Raji (cell line): ENCODE data around the gene AQP7.

Experiments
- POLR2A ChIP-seq: IDR thresholded peaks from 2 replicates; pipeline ENCODE4 v1.6.1; 2011; ENCODE audit warnings: low read depth, low read length, control low read depth; ENCODE audit not compliant: insufficient read depth

AQP7 gene

DNA sequence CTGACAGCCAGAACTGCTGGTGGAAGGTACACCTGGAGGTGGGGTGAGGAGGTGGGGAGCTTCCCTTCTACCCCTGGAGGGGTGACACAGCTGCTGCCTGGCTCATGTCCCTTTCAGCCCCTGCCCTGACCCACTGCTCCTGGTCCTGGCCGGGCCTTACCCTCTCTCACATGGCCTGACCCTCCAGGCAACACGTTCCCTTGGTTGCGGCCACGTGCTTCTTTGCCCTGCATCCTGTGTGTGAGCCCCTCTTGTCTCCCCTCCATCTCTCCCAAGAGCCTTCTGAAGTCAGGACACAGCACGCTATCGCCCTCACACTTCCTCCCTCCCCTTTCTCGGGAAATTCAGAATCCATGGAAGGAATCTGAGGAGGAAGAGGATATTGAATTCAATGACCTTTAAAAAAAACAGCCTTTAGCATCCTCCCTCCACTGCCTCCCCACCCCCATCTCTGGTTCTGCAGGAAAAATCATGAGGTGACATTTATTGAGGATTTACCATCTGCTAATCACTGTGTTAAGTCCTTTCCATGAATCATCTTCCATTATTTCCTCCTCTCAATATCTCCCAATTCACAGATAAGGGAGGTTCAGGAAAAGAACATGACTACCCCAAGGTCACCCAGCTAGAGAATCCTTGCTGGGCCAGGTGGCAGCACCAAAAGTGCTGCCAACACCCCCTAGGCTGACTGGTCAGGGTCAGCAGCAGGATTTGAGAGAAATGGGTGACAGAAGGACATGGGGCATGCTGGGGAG lies 36.7 kb upstream of the AQP7 start:
- TF ChIP-seq POLR2A, result no peak

DNA sequence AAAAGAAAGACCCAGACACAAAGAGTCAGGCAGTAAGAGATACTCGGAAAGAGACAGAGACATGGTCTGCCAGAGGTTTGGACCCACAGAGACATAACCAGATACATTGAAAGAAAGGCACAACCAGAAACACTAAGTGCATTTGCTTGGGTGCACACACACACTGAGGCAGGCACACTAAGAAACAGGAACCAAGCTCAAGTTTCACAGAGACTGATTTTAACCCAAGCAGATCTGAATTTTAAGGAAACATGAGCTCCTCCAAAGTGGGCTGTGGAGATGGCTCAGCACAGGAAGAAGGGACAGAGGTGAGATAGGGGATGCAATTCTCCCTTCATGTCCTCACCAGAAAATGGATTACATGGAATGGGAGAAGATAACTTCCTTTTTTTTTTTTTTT lies 35.5 kb upstream of the AQP7 start:
- TF ChIP-seq POLR2A, result no peak

DNA sequence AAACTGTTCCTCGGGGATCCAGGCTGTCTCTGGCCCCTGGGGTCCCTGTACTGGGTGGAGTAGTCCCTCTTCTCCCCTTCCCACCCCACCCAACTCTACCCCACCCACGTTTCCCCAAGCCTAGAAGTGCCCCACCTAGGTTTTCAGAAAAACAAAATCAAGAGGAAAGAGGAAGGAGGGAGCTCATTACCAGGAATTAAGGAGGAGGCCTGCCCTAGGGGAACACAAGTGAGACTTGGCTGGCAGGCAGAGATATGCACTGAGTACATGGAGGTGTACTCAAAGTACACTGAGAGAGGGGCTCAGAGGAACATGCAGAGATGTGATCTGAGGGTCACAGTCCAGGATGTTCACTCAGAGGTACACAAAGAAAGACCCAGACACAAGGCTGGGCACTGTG lies 34.8 kb upstream of the AQP7 start:
- TF ChIP-seq POLR2A, result no peak

DNA sequence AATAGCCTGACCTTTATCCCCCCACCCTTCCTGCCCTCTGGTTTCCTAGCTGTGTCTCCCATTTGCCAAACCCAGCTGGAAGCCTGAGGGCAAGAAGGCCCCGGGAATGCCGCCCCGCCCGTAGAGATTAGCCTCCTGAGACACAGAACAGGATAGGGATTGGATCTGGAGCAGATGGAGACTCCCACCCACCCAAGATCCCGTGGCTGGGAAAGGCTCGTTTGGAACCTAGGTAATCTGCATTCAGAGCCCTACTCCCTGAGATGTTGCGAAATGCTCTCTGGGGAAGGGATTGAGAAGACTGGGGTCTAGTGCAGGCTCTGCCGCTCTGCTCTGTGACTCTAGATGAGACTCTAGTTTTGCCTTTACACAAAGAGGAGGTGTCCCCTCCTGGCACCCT lies 34.1 kb upstream of the AQP7 start:
- TF ChIP-seq POLR2A, result no peak

DNA sequence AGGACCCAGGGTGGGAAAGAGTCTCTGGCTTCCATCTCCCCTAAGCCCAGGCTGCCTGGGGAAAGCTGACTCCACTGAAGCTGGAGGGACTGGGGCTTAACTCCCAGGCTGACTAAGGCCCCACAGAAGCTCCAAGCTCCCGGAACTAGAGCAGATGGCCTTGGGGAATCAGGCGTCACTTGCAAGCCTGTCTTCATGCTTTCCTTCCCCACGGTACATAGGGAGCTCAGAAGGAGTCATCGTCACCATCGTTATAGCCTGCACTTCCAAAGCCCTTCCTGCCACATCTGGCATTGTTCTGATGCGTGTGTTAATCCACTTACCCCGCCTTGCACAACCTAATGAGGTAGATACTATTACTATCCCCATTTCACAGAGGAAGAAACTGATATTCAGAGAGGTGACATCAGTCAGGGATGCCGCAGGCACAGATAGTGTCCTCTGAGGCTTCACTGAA lies 33.5 kb upstream of the AQP7 start:
- TF ChIP-seq POLR2A, result no peak

DNA sequence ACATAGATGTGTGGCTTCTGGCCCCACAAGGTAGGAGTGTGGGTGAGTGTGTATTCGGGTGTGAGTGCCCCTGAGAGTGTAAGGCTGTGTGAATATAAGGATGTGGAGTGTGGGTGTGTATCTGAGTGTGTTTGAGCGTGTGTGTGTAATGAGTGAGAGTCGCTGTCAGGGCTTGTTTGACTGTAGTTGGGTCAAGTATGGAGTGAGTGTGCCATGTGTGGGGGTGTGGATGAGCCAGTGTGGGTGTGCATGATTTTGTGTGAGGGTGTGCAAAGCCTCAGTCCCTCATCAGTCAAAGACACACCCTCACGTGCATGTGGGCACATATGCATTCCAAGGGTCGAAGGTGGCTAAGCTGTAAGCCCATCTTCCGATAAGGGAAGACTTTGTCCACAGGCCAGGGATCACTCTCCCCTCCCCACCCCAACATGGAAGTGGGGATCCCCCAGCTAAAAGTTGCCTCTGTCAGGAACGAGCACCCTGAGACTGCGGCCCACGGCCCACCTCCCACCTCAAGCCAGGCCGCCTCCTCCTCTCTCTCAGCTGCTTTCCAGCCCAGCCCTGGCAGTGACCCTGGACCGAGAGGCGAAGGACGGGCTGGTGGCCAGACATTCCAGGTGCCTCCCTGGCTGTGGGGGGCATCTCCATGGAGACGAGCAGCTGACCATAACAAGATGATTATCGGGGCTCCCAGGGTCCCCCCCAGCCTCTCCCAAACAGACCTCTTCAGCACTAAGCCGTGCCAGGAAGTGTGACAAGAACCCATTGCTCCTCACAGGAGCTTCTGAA lies 32.1 kb upstream of the AQP7 start:
- TF ChIP-seq POLR2A, result no peak

DNA sequence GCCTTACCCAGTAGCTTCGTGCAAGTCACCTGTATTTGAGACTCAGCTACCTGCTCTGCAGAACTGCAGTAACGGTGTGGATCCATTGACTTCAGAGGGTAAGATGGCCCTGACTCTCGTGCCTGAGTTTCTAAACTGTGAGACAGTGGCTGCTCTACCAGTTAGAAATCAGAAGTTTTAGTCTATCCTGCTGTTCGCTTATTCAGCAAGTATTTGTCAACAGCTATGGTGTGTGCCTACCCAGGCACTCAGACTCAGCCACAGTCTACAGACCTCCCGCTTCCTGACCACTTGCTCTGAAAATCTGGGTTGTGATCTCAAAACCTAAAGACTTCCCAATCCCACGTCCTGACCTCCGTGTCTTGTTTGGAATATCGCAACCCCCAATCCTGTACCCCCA lies 31.5 kb upstream of the AQP7 start:
- no peak for TF ChIP-seq POLR2A

DNA sequence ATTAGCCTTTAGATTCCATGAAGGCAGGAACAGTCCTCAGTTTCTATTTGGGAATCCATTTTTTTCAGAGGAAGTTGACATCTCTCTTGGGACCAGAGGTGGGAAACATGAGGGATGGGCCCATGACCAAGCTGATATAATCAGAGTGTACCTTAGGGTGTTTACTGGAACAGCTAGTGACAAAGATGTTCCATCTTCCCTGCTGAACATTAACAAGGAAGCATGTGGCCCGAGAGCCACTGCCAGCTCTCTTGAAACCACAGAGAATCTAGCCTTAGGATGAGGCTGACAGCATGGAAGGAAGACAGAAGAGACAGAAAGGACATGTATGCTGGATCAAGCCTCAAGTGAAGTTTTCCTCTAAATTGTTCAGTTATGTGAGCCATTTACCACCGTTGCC lies 29.1 kb upstream of the AQP7 start:
- no peak for TF ChIP-seq POLR2A

DNA sequence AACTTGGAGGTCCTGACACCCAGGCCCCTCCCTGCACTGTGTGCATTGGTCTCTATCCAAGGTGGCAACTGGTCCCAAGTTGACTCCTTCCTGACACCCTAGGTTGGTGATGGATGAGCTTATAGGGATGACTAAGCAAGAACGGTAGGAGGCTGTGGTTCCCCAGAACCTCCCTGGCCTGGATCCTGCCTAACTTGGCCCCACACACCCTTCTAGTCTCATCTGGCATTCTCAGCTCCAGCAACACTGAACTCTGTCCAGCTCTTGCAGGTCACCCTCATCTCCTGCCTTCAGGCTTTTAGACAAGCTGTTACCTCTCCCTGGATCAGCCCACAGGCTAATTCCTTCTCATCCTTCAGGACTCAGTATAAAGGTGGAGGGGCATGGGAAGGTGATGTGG lies 28.6 kb upstream of the AQP7 start:
- TF ChIP-seq POLR2A, result no peak

DNA sequence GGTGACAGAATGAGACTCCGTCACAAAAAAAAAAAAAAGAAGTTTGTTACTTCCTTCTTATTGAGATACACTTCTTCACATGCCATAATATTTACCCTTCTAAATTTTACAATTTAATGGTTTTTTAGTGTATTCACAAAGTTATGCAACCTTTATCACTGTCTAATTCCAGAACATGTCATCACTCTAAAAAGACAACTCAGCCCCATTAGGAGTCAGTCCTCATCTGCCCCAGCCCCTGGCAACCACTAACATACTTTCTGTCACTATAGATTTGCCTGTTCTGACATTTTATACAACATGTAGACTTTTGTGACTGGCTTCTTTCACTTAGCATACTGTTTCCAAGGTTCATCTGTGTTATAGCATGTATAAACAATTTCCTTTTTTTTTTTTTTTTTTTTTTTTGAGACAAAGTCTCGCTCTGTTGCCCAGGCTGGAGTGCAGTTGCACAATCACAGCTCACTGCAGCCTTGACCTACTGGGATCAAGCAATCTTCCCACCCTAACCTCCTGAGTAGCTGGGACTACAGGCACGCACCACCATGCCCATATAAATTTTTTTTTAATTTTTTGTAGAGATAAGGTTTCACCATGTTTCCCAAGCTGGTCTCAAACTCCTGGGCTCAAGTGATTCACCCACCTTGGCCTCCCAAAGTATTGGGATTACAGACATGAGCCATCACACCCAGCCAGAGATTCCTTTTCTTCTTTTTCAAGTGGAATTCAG lies 27.1 kb upstream of the AQP7 start:
- no peak for TF ChIP-seq POLR2A

DNA sequence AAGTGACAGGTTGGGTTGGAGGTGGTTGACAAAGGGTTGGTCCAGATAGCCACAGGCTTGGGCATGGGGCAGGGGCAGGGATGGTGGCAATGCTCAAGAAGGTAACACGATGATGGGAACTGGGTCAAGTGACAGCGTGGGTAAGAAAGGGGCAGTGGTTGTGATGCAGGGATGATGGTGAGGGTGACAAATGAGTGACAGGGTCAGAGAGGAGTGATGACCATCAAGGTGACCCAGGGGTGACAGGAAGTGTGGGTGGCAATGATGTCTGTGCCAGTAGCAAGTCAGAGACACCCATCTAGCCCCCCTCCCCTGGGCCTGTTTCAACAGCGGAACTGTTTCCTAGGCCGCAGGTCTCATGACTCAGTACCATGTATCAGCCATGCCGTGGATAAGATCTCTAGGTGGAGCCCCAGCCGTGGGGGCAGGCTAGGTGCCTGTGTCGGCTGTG lies 24.5 kb upstream of the AQP7 start:
- TF ChIP-seq POLR2A, result no peak

DNA sequence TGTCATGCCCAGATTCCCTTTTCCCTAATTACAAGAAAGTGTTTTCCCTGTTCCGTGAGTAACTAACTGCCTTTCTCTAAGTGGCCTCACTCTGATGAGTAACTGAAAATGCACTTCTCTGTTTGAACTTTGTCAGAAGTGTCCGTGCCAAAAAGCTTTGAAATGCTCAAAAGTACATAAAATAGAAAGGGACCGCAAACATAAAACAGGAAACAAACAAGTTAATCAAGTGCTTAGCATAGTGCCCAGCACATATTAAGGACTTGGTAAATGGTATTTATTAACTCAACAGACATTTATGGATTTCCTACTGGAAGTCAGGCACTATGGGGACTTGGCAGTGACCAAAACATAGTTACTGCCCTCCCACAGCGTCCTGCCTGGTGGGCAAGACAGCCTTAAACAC lies 22.8 kb upstream of the AQP7 start:
- TF ChIP-seq POLR2A, result no peak

DNA sequence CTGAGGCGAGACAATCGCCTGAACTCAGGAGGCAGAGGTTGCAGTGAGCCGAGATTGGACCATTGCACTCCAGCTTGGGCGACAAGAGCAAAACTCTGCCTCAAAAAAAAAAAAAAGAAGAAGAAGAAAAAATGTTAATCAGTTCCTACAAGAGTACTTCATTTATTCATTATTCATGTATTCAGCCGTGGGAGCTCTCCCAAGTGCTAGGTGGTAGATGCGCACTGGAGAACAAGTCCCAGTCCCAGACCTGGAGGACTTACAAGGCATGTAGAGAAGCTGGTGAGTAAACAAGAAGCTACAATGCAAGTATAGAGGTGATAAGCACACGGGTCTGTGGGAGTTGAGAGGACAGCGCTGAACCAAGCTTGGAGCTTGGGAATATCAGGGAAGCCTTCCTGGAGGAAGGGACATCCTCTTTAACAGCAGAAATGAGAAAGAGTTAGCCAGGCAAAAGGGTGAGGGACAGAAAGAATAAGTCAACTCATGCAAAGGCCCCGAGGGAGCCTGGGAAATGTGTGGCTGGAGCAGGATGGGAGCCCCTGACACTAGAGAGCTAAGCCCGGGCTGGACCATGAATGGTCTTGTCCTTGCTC lies 17.4 kb upstream of the AQP7 start:
- no peak for TF ChIP-seq POLR2A

DNA sequence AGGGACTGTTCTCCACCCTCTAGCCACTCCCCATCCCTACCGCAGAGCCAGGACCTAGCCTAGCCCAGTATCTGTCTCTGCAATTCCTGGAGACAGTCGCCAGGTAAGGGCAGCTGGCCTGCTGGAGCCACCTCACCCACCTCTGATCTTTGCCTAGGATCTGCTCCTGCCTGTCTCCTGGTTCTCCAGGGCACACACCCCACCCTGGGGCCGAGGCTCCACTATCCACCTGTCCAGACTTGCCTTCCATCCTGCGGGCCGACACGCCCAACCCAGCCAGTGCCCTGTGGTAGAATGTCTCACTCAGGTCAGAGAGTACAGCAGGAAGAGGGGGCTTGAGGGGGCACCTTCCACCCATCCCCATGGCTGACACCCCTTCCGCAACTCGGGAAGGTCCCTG lies 15.7 kb upstream of the AQP7 start:
- no peak for TF ChIP-seq POLR2A

DNA sequence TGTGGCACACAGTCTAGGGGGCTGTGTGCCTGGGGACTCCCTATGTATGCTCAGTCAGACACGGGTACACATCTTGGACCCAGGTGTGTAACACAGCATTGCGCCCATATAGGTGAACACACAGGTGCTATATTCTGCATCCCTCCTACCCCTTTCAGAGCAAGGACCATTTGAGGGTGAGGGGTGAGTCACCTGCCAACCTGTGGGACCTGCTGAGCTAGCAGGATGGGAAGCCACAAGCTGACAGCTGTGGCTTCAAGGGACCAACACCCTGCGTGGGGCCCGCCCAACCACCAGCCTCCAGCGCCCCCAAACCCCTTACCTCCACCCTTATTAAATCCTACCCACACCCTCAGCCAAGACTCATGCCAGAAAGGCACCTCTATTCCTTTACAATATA lies 14.6 kb upstream of the AQP7 start:
- no peak for TF ChIP-seq POLR2A
